Ishikawa (cell line): ENCODE measurements around the gene CYLC2.

Source experiments
- CREB1 ChIP-seq: IDR thresholded peaks from 2 replicates; pipeline ENCODE4 v1.6.1; 2012; ENCODE audit warnings: low read depth
- EGR1 ChIP-seq: IDR thresholded peaks from 2 replicates; pipeline ENCODE4 v1.6.1; 2012
- EP300 ChIP-seq: IDR thresholded peaks from 2 replicates; pipeline ENCODE4 v1.6.1; 2012; ENCODE audit warnings: borderline replicate concordance
- FOXM1 ChIP-seq: IDR thresholded peaks from 2 replicates; pipeline ENCODE4 v1.6.1; 2012; ENCODE audit warnings: low read depth, borderline replicate concordance
- NFIC ChIP-seq: IDR thresholded peaks from 2 replicates; pipeline ENCODE4 v1.6.1; 2012
- RAD21 ChIP-seq: IDR thresholded peaks from 2 replicates; pipeline ENCODE4 v1.6.1; 2012; ENCODE audit warnings: low read depth
- TAF1 ChIP-seq: IDR thresholded peaks from 2 replicates; pipeline ENCODE4 v1.6.1; 2012; ENCODE audit warnings: low read depth, mild to moderate bottlenecking
- TCF12 ChIP-seq: IDR thresholded peaks from 2 replicates; pipeline ENCODE4 v1.6.1; 2012; ENCODE audit warnings: low read depth
- TEAD4 ChIP-seq: IDR thresholded peaks from 2 replicates; pipeline ENCODE4 v1.6.1; 2012
- YY1 ChIP-seq: IDR thresholded peaks from 2 replicates; pipeline ENCODE4 v1.6.1; 2012; ENCODE audit warnings: low read depth
- TF ChIP-seq, protein P1 (sequence below): IDR thresholded peaks from 2 replicates; pipeline ENCODE4 v1.6.1; 2012
- TF ChIP-seq, protein P2 (sequence below): IDR thresholded peaks from 2 replicates; pipeline ENCODE4 v1.6.1; 2012; ENCODE audit warnings: low read depth, mild to moderate bottlenecking

DNA sequence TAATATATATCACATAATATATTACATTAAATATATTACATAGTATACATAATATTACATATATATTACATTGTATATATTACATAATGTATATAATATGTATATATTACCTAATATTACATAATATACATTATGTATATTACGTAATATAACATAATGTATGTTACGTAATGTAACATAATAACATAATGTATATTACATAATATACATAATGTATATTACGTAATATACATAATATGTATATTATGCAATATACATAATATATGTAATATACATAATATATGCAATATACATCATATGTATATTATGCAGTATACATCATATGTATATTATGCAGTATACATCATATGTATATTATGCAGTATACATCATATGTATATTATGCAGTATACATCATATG is 19.1 kb downstream of the CYLC2 start:
- TF ChIP-seq, protein P1, sequence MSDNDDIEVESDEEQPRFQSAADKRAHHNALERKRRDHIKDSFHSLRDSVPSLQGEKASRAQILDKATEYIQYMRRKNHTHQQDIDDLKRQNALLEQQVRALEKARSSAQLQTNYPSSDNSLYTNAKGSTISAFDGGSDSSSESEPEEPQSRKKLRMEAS = no peak
- TF ChIP-seq YY1 = no peak
- no peak for TF ChIP-seq EGR1
- TF ChIP-seq, protein P2, sequence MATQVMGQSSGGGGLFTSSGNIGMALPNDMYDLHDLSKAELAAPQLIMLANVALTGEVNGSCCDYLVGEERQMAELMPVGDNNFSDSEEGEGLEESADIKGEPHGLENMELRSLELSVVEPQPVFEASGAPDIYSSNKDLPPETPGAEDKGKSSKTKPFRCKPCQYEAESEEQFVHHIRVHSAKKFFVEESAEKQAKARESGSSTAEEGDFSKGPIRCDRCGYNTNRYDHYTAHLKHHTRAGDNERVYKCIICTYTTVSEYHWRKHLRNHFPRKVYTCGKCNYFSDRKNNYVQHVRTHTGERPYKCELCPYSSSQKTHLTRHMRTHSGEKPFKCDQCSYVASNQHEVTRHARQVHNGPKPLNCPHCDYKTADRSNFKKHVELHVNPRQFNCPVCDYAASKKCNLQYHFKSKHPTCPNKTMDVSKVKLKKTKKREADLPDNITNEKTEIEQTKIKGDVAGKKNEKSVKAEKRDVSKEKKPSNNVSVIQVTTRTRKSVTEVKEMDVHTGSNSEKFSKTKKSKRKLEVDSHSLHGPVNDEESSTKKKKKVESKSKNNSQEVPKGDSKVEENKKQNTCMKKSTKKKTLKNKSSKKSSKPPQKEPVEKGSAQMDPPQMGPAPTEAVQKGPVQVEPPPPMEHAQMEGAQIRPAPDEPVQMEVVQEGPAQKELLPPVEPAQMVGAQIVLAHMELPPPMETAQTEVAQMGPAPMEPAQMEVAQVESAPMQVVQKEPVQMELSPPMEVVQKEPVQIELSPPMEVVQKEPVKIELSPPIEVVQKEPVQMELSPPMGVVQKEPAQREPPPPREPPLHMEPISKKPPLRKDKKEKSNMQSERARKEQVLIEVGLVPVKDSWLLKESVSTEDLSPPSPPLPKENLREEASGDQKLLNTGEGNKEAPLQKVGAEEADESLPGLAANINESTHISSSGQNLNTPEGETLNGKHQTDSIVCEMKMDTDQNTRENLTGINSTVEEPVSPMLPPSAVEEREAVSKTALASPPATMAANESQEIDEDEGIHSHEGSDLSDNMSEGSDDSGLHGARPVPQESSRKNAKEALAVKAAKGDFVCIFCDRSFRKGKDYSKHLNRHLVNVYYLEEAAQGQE = no peak
- TF ChIP-seq RAD21 = no peak
- no peak for TF ChIP-seq TAF1
- TF ChIP-seq FOXM1 = no peak
- TF ChIP-seq TCF12 = no peak
- no peak for TF ChIP-seq CREB1
- TF ChIP-seq EP300 = no peak
- TF ChIP-seq TEAD4 = no peak
- no peak for TF ChIP-seq NFIC
